Liver (tissue), 9 donors: ENCODE results near the gene CD27. TPM values are rescaled to one million over a fixed set of nuclear protein-coding genes. Genes with fewer than 3 reads are reported as not detected.
A peak's percentile ranks its signal among the peaks of the same experiment; 100 is the strongest.
"Not testable (repeated sequence)": the region's sequence is repeated elsewhere in the genome, so short reads cannot be mapped to it uniquely, and the experiment has no call there.

ENCODE experiments used
- DNase-seq: peaks from one replicate; pipeline ENCODE4 v3.0.0-alpha.2; 2017; ENCODE audit warnings: low spot score
- H3K27ac ChIP-seq, 2 donors: one replicate each; pipeline ENCODE4 v1.7.0; 2013; ENCODE audit warnings: inconsistent platforms in 2 of 2, low read length in 2 of 2, control low read depth in 1 of 2, low read depth in 1 of 2, mild to moderate bottlenecking in 1 of 2
- H3K27me3 ChIP-seq, 4 donors: one replicate each; pipeline versions ENCODE4 v1.6.1 to v1.7.0; 2013; ENCODE audit warnings: low read length in 3 of 4, inconsistent platforms in 1 of 4, mild to moderate bottlenecking in 1 of 4, moderate library complexity in 1 of 4; ENCODE audit not compliant: control insufficient read depth in 4 of 4, insufficient read depth in 4 of 4
- H3K36me3 ChIP-seq, 4 donors: one replicate each; pipeline versions ENCODE4 v1.6.1 to v1.7.0; 2013; ENCODE audit warnings: low read length in 3 of 4, mild to moderate bottlenecking in 3 of 4, low read depth in 1 of 4, moderate library complexity in 1 of 4; ENCODE audit not compliant: control insufficient read depth in 4 of 4, insufficient read depth in 3 of 4
- H3K4me1 ChIP-seq, 4 donors: one replicate each; pipeline versions ENCODE4 v1.6.1 to v1.7.0; 2013; ENCODE audit warnings: low read length in 3 of 4, mild to moderate bottlenecking in 3 of 4, moderate library complexity in 1 of 4; ENCODE audit not compliant: control insufficient read depth in 4 of 4, insufficient read depth in 4 of 4
- H3K4me3 ChIP-seq, 3 donors: one replicate each; pipeline versions ENCODE4 v1.6.1 to v1.7.0; 2013; ENCODE audit warnings: low read length in 3 of 3, control low read depth in 1 of 3, low read depth in 1 of 3, mild to moderate bottlenecking in 1 of 3
- H3K9ac ChIP-seq, 2 donors: one replicate each; pipeline ENCODE4 v1.7.0; 2013; ENCODE audit warnings: low read length in 2 of 2, mild to moderate bottlenecking in 2 of 2, moderate library complexity in 2 of 2, control low read depth in 1 of 2, low read depth in 1 of 2
- H3K9me3 ChIP-seq, 4 donors: one replicate each; pipeline versions ENCODE4 v1.6.1 to v1.7.0; 2013; ENCODE audit warnings: low read length in 3 of 4; ENCODE audit not compliant: control insufficient read depth in 4 of 4
- ATF3 ChIP-seq: IDR thresholded peaks from 2 replicates; pipeline ENCODE4 v1.6.1; 2016; ENCODE audit warnings: antibody characterized with exemption
- CTCF ChIP-seq: fragments of 150-350 bp; IDR thresholded peaks from 2 replicates; pipeline ENCODE4 v1.5.1; 2017; ENCODE audit warnings: improper control_type of control experiment, low read depth, low read length; ENCODE audit not compliant: missing input control
- EGR1 ChIP-seq, 2 donors: IDR thresholded peaks; 2 replicates each; pipeline ENCODE4 v1.6.1; 2016 to 2018; ENCODE audit warnings: antibody characterized with exemption in 2 of 2, low read depth in 2 of 2
- FOXA1 ChIP-seq: IDR thresholded peaks from 2 replicates; pipeline ENCODE4 v1.6.1; 2016; ENCODE audit warnings: antibody characterized with exemption
- FOXA2 ChIP-seq: IDR thresholded peaks from 2 replicates; pipeline ENCODE4 v1.6.1; 2016; ENCODE audit warnings: antibody characterized with exemption
- GABPA ChIP-seq, 2 donors: IDR thresholded peaks in 1 of 2; conservative IDR thresholded peaks in 1 of 2; 2 replicates each; pipeline ENCODE4 v1.6.1; 2016; ENCODE audit warnings: antibody characterized with exemption in 2 of 2, mild to moderate bottlenecking in 1 of 2, moderate library complexity in 1 of 2
- HNF4A ChIP-seq, 2 donors: conservative IDR thresholded peaks; 2 replicates each; pipeline ENCODE4 v1.6.1; 2016; ENCODE audit warnings: antibody characterized with exemption in 2 of 2, mild to moderate bottlenecking in 2 of 2
- HNF4G ChIP-seq: IDR thresholded peaks from 2 replicates; pipeline ENCODE4 v1.6.1; 2016; ENCODE audit warnings: antibody characterized with exemption
- JUND ChIP-seq, 2 donors: IDR thresholded peaks; 2 replicates each; pipeline ENCODE4 v1.6.1; 2016; ENCODE audit warnings: antibody characterized with exemption in 2 of 2
- MAX ChIP-seq: IDR thresholded peaks from 2 replicates; pipeline ENCODE4 v1.6.1; 2016; ENCODE audit warnings: antibody characterized with exemption
- NR2F2 ChIP-seq: IDR thresholded peaks from 2 replicates; pipeline ENCODE4 v1.6.1; 2016; ENCODE audit warnings: antibody characterized with exemption
- RAD21 ChIP-seq, 2 donors: IDR thresholded peaks; 2 replicates each; pipeline ENCODE4 v1.6.1; 2016; ENCODE audit warnings: antibody characterized with exemption in 2 of 2, mild to moderate bottlenecking in 2 of 2
- REST ChIP-seq: IDR thresholded peaks from 2 replicates; pipeline ENCODE4 v1.6.1; 2016; ENCODE audit warnings: antibody characterized with exemption, mild to moderate bottlenecking
- RXRA ChIP-seq, 2 donors: IDR thresholded peaks; 2 replicates each; pipeline ENCODE4 v1.6.1; 2017 to 2018; ENCODE audit warnings: antibody characterized with exemption in 2 of 2, mild to moderate bottlenecking in 1 of 2
- SP1 ChIP-seq: IDR thresholded peaks from 2 replicates; pipeline ENCODE4 v1.6.1; 2018; ENCODE audit warnings: antibody characterized with exemption, mild to moderate bottlenecking
- TAF1 ChIP-seq: conservative IDR thresholded peaks from 2 replicates; pipeline ENCODE4 v1.6.1; 2016; ENCODE audit warnings: antibody characterized with exemption, mild to moderate bottlenecking
- YY1 ChIP-seq: IDR thresholded peaks from 2 replicates; pipeline ENCODE4 v1.6.1; 2016; ENCODE audit warnings: antibody characterized with exemption, mild to moderate bottlenecking
- ZBTB33 ChIP-seq: IDR thresholded peaks from 2 replicates; pipeline ENCODE4 v1.6.1; 2016; ENCODE audit warnings: antibody characterized with exemption
- WGBS: extraction: QIAGEN DNeasy Blood & Tissue Kit; methylation state at CpG from one replicate; pipeline ENCODE4 v1.1.7; 2013; 5-methylcytosine and 5-hydroxymethylcytosine counted together
- polyA plus RNA-seq, 2 donors: library from polyadenylated mRNA; stranded (reverse) in 1 of 2; unstranded in 1 of 2; fragments of 200-250 nt in 1 of 2; fragments of >200 nt in 1 of 2; fragmentation: Nextera tagmentation in 1 of 2; extraction: Ambion mirVana in 1 of 2; gene quantifications; one replicate each; pipeline versions ENCODE4 v1.2.1 to v1.2.3, GENCODE V29; 2013 to 2015
- total RNA-seq, 2 donors: library from RNA; depleted of rRNA; stranded (reverse); fragments of >200 nt; gene quantifications; one replicate each; pipeline ENCODE4 v1.2.3, GENCODE V29; 2014
- donor health status: healthy.
- donor health status: healthy.
- donor health status: healthy.
- donor health status: healthy.
- donor health status: healthy.

The CD27 gene
- total and polyA plus RNA-seq, 4 donors: 0.28 to 2.5 (median 0.62) TPM

- peaks cover 4 to 24% (median 19%) of the 10 kb centered on the region in 4 donors for H3K36me3 ChIP-seq
- 96% methylated on average over 9 of the region's 9 CpGs for WGBS
- H3K27me3 ChIP-seq, DNase-seq, H3K9ac ChIP-seq, H3K4me3 ChIP-seq, H3K9me3 ChIP-seq: not testable (repeated sequence)
- H3K4me1 ChIP-seq: peaks cover 10 to 30% (median 20%) of the 10 kb centered on the region in 4 donors
- H3K27ac ChIP-seq: peak overlapping the region; percentile 33 to 71
Measured at GRCh38 chr12:6467571-6468282, 23.0 kb downstream of the CD27 start.

GRCh38 chr12:6468283-6468575 is 23.5 kb downstream of the CD27 start:
- peaks cover 2 to 19% (median 15%) of the 10 kb centered on the region in 4 donors for H3K36me3 ChIP-seq
- no peak overlapping the region for H3K9ac ChIP-seq
- DNase-seq: no peak
- no peaks in the 10 kb centered on the region for H3K9me3 ChIP-seq
- no peaks in the 10 kb centered on the region for H3K27me3 ChIP-seq
- no peak overlapping the region for H3K4me3 ChIP-seq
- H3K27ac ChIP-seq: peak overlapping the region; percentile 36 to 71
- H3K4me1 ChIP-seq: peaks cover 10 to 30% (median 20%) of the 10 kb centered on the region in 4 donors
- TF ChIP-seq ATF3 (peak; percentile 78), ZBTB33 (no peak), RXRA (IDR thresholded peaks at IDR 0.05) (peak in 1 of 2 donors; percentile 13), EGR1 (IDR thresholded peaks at IDR 0.05; ENCODE audit: low read depth in 2 of 2) (no peak), TAF1 (no peak), FOXA1 (no peak), REST (no peak), CTCF (no peak), HNF4A (conservative IDR thresholded peaks at IDR 0.05) (peak; percentile 81 to 86), SP1 (peak; percentile 56), MAX (no peak), RAD21 (IDR thresholded peaks at IDR 0.05) (no peak), NR2F2 (no peak), GABPA (IDR thresholded peaks at IDR 0.05 in 1 of 2, conservative IDR thresholded peaks at IDR 0.05 in 1 of 2) (no peak), FOXA2 (no peak), JUND (IDR thresholded peaks at IDR 0.05) (peak; percentile 80 to 88), YY1 (peak; percentile 81), HNF4G (peak; percentile 35)
